Stimulated activated naive CD8-positive, alpha-beta T cell treated with anti-CD3 and anti-CD28 coated beads, Interleukin-15, Interleukin-2, amounts not matched to agents 100 U/mL and 50 U/mL, for 24 hours (primary cell): Measurements from ENCODE around the gene C22orf42.
"Not testable (repeated sequence)": the region's sequence is repeated elsewhere in the genome, so short reads cannot be mapped to it uniquely, and the experiment has no call there.

Experiments used
- ATAC-seq: fragments of 150-1000 bp; cut with Tn5 transposase; one replicate; pipeline ENCODE4 v1.10.0; 2021
- DNase-seq: peaks from one replicate; pipeline ENCODE4 v3.0.0; 2021

The C22orf42 gene

GRCh38 chr22:32135958-32136357, 23.1 kb downstream of the C22orf42 start:
- not testable (repeated sequence) for DNase-seq

GRCh38 chr22:32134796-32135195, 24.3 kb downstream of the C22orf42 start:
- not testable (repeated sequence) for ATAC-seq, DNase-seq

More at GRCh38 chr22:32135958-32136357, 23.1 kb downstream of the C22orf42 start:
- not testable (repeated sequence) for ATAC-seq

- DNase-seq (no peak), ATAC-seq (no peak)
These were observed 26.3 kb downstream of the C22orf42 start for GRCh38 chr22:32132783-32133182.

GRCh38 chr22:32132126-32132525, 27.0 kb downstream of the C22orf42 start:
- DNase-seq (no peak), ATAC-seq (no peak)

- DNase-seq (no peak), ATAC-seq (no peak)
These were observed 28.6 kb downstream of the C22orf42 start for GRCh38 chr22:32130464-32130863.

- ATAC-seq: no peak
- DNase-seq: no peak
These were observed 31.2 kb downstream of the C22orf42 start for GRCh38 chr22:32127904-32128303.

- ATAC-seq: no peak
These were observed 35.4 kb downstream of the C22orf42 start for GRCh38 chr22:32123657-32124056.

GRCh38 chr22:32122899-32123298, 36.2 kb downstream of the C22orf42 start:
- DNase-seq: no peak
- no peak for ATAC-seq

More at GRCh38 chr22:32123657-32124056, 35.4 kb downstream of the C22orf42 start:
- no peak for DNase-seq

GRCh38 chr22:32120603-32121002, 38.5 kb downstream of the C22orf42 start:
- ATAC-seq (no peak), DNase-seq (no peak)

- no peak for ATAC-seq
These were observed 39.4 kb downstream of the C22orf42 start for GRCh38 chr22:32119568-32120235.

GRCh38 chr22:32112380-32112779, 46.7 kb downstream of the C22orf42 start:
- no peak for ATAC-seq

More at GRCh38 chr22:32119568-32120235, 39.4 kb downstream of the C22orf42 start:
- DNase-seq: no peak

GRCh38 chr22:32106930-32107329, 52.2 kb downstream of the C22orf42 start:
- ATAC-seq: no peak
- DNase-seq: no peak

More at GRCh38 chr22:32112380-32112779, 46.7 kb downstream of the C22orf42 start:
- no peak for DNase-seq

GRCh38 chr22:32103658-32104315, 55.3 kb downstream of the C22orf42 start:
- DNase-seq (no peak), ATAC-seq (no peak)

- no peak for ATAC-seq
- no peak for DNase-seq
These were observed 58.4 kb downstream of the C22orf42 start for GRCh38 chr22:32100711-32101110.
